Measurements from ENCODE around the gene DNAAF1. TPM values are rescaled to one million over a fixed set of nuclear protein-coding genes. Genes with fewer than 3 reads are reported as not detected.
"Not testable (repeated sequence)": the region's sequence is repeated elsewhere in the genome, so short reads cannot be mapped to it uniquely, and the experiment has no call there.

Gene DNAAF1
- total RNA-seq, 1 donor from 2014 or later: not detected

DNA sequence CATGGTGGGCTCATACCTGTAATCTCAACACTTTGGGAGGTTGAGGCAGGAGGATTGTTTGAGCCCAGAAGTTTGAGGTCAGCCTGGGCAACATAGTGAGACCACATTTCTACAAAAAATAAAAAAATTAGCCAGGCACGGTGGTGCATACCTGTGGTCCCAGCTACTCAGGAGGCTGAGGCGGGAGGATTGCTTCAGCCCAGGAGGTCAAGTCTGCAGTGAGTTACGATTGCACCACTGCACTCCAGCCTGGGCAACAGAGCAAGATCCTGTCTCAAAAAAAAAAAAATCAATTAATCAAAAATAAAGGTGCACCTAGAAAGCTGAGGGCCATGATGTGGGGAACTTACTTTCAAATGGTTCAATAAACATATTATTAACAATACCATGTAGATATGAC is 71.0 kb downstream of the DNAAF1 start:
- not testable (repeated sequence) for H3K9me3 ChIP-seq (ENCODE audit: control insufficient read depth in 3 of 3, low read length in 3 of 3); H3K9ac ChIP-seq (ENCODE audit: low read depth in 1 of 3, low read length in 3 of 3); H3K27ac ChIP-seq (ENCODE audit: low read depth, low read length); H3K4me3 ChIP-seq (ENCODE audit: low read length in 3 of 3); H3K36me3 ChIP-seq (ENCODE audit: control insufficient read depth in 3 of 3, insufficient read depth in 3 of 3, low read length in 3 of 3); H3K27me3 ChIP-seq (ENCODE audit: control insufficient read depth in 3 of 3, insufficient read depth in 3 of 3, low read length in 3 of 3)
- H3K4me1 ChIP-seq (ENCODE audit: control insufficient read depth in 3 of 3, insufficient read depth in 3 of 3, low read length in 3 of 3): peaks cover 3 to 15% (median 9%) of the 10 kb centered on the region in 3 donors

DNA sequence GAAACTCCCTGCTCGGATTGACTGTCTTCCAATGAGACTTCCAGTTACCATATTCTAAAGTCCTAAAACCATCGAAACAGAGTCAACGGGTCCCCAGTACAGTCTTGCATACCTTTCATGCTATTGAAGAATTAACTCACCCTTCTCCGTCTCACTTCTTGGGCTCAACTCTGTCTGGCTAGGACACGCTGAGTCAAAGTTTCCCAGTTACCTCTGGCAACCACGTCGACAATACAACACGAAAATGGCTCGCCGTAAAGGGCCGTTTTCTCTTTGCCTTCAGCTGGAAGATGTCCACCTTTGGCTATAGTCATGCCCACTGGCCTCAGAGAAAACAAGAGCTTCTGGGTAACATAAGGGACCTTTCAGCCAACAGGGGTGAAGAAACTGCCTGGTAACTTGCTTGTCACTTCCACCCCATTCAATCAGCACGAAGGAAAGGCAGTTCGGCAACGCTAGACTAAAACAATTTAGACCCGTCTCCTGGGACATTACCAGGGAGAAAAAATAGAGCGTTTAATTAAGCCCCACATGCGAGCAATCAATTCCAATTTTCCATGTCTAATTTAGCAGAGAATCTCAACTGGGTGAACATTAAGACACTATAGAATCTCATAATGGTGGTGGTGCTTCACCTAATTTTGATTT is 73.2 kb downstream of the DNAAF1 start:
- Histone ChIP-seq H3K4me3 (ENCODE audit: low read length in 3 of 3) (no peak overlapping the region), H3K9me3 (ENCODE audit: control insufficient read depth in 3 of 3, low read length in 3 of 3) (no peaks in the 10 kb centered on the region), H3K9ac (ENCODE audit: low read depth in 1 of 3, low read length in 3 of 3) (no peak overlapping the region), H3K36me3 (ENCODE audit: control insufficient read depth in 3 of 3, insufficient read depth in 3 of 3, low read length in 3 of 3) (no peaks in the 10 kb centered on the region), H3K4me1 (ENCODE audit: control insufficient read depth in 3 of 3, insufficient read depth in 3 of 3, low read length in 3 of 3) (peaks cover 3 to 15% (median 9%) of the 10 kb centered on the region in 3 donors), H3K27me3 (ENCODE audit: control insufficient read depth in 3 of 3, insufficient read depth in 3 of 3, low read length in 3 of 3) (no peaks in the 10 kb centered on the region), H3K27ac (ENCODE audit: low read depth, low read length) (no peak overlapping the region)

DNA sequence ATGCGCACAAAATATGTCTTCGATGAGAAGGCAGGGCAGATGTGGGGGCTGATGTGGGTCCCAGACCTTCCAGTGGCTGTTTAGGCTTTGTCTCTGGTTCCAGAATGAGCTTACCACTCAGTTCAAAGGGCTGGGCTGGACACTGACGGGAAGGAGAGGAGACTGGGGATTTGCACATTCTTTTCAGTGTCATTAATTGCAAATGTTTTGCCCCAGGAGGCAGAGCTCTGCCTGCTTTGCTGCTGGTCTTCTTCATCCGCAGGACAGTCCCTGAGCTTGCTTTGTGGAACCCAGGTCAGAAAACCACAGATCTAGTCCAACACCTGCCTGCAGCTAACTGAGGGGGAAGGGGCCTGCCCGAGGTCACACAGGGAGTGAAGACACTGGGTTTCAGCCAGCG is 73.8 kb downstream of the DNAAF1 start:
- H3K36me3 ChIP-seq (ENCODE audit: control insufficient read depth in 3 of 3, insufficient read depth in 3 of 3, low read length in 3 of 3): no peaks in the 10 kb centered on the region
- H3K4me1 ChIP-seq (ENCODE audit: control insufficient read depth in 3 of 3, insufficient read depth in 3 of 3, low read length in 3 of 3): peaks cover 3 to 14% (median 9%) of the 10 kb centered on the region in 3 donors
- H3K27me3 ChIP-seq (ENCODE audit: control insufficient read depth in 3 of 3, insufficient read depth in 3 of 3, low read length in 3 of 3): no peaks in the 10 kb centered on the region
- no peak overlapping the region for H3K9ac ChIP-seq (ENCODE audit: low read depth in 1 of 3, low read length in 3 of 3)
- no peak overlapping the region for H3K4me3 ChIP-seq (ENCODE audit: low read length in 3 of 3)
- H3K9me3 ChIP-seq (ENCODE audit: control insufficient read depth in 3 of 3, low read length in 3 of 3): no peaks in the 10 kb centered on the region
- no peak overlapping the region for H3K27ac ChIP-seq (ENCODE audit: low read depth, low read length)

- Histone ChIP-seq H3K4me3 (ENCODE audit: low read length in 3 of 3) (no peak overlapping the region), H3K27me3 (ENCODE audit: control insufficient read depth in 3 of 3, insufficient read depth in 3 of 3, low read length in 3 of 3) (no peaks in the 10 kb centered on the region), H3K9ac (ENCODE audit: low read depth in 1 of 3, low read length in 3 of 3) (no peak overlapping the region), H3K4me1 (ENCODE audit: control insufficient read depth in 3 of 3, insufficient read depth in 3 of 3, low read length in 3 of 3) (no peaks in the 10 kb centered on the region), H3K27ac (ENCODE audit: low read depth, low read length) (no peak overlapping the region), H3K9me3 (ENCODE audit: control insufficient read depth in 3 of 3, low read length in 3 of 3) (no peaks in the 10 kb centered on the region), H3K36me3 (ENCODE audit: control insufficient read depth in 3 of 3, insufficient read depth in 3 of 3, low read length in 3 of 3) (no peaks in the 10 kb centered on the region)
These were observed 75.7 kb downstream of the DNAAF1 start for GRCh38 chr16:84220851-84221250.

DNA sequence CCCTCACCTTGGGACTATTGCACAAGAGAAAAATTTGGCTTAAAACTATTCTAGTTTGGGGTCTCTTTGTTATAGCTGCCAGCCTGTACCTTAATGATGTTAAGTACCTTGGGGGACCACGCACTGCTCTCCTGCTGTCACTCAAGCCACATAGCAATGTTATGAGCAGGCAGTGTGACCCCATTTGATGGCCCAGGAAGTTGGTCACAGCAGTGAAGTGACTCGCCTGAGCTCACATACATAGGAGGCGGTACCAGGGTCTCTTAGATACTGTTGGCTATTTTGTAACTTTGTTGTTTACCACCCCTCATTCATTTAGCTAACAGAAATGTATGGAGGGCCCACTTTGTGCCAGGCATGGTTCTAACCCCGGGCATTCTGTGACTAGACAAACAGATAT is 78.3 kb downstream of the DNAAF1 start:
- Histone ChIP-seq H3K27me3 (ENCODE audit: control insufficient read depth in 3 of 3, insufficient read depth in 3 of 3, low read length in 3 of 3) (no peaks in the 10 kb centered on the region), H3K4me3 (ENCODE audit: low read length in 3 of 3) (no peak overlapping the region), H3K4me1 (ENCODE audit: control insufficient read depth in 3 of 3, insufficient read depth in 3 of 3, low read length in 3 of 3) (peaks cover 6 to 7% (median 7%) of the 10 kb centered on the region in 3 donors), H3K27ac (ENCODE audit: low read depth, low read length) (no peak overlapping the region), H3K9me3 (ENCODE audit: control insufficient read depth in 3 of 3, low read length in 3 of 3) (no peaks in the 10 kb centered on the region), H3K36me3 (ENCODE audit: control insufficient read depth in 3 of 3, insufficient read depth in 3 of 3, low read length in 3 of 3) (no peaks in the 10 kb centered on the region), H3K9ac (ENCODE audit: low read depth in 1 of 3, low read length in 3 of 3) (no peak overlapping the region)

- Histone ChIP-seq H3K27me3 (ENCODE audit: control insufficient read depth in 3 of 3, insufficient read depth in 3 of 3, low read length in 3 of 3) (no peaks in the 10 kb centered on the region), H3K27ac (ENCODE audit: low read depth, low read length) (no peak overlapping the region), H3K9me3 (ENCODE audit: control insufficient read depth in 3 of 3, low read length in 3 of 3) (no peaks in the 10 kb centered on the region), H3K36me3 (ENCODE audit: control insufficient read depth in 3 of 3, insufficient read depth in 3 of 3, low read length in 3 of 3) (no peaks in the 10 kb centered on the region), H3K4me3 (ENCODE audit: low read length in 3 of 3) (no peak overlapping the region), H3K9ac (ENCODE audit: low read depth in 1 of 3, low read length in 3 of 3) (no peak overlapping the region), H3K4me1 (ENCODE audit: control insufficient read depth in 3 of 3, insufficient read depth in 3 of 3, low read length in 3 of 3) (peaks cover 7 to 10% (median 10%) of the 10 kb centered on the region in 3 donors)
These were observed 79.4 kb downstream of the DNAAF1 start for GRCh38 chr16:84224554-84224953.

- no peak overlapping the region for H3K4me3 ChIP-seq (ENCODE audit: low read length in 3 of 3)
- H3K9ac ChIP-seq (ENCODE audit: low read depth in 1 of 3, low read length in 3 of 3): no peak overlapping the region
- peaks cover 7 to 10% (median 10%) of the 10 kb centered on the region in 3 donors for H3K4me1 ChIP-seq (ENCODE audit: control insufficient read depth in 3 of 3, insufficient read depth in 3 of 3, low read length in 3 of 3)
- H3K27me3 ChIP-seq (ENCODE audit: control insufficient read depth in 3 of 3, insufficient read depth in 3 of 3, low read length in 3 of 3): no peaks in the 10 kb centered on the region
- H3K27ac ChIP-seq (ENCODE audit: low read depth, low read length): no peak overlapping the region
- H3K9me3 ChIP-seq (ENCODE audit: control insufficient read depth in 3 of 3, low read length in 3 of 3): no peaks in the 10 kb centered on the region
- no peaks in the 10 kb centered on the region for H3K36me3 ChIP-seq (ENCODE audit: control insufficient read depth in 3 of 3, insufficient read depth in 3 of 3, low read length in 3 of 3)
These were observed 80.0 kb downstream of the DNAAF1 start for GRCh38 chr16:84225126-84225525.

DNA sequence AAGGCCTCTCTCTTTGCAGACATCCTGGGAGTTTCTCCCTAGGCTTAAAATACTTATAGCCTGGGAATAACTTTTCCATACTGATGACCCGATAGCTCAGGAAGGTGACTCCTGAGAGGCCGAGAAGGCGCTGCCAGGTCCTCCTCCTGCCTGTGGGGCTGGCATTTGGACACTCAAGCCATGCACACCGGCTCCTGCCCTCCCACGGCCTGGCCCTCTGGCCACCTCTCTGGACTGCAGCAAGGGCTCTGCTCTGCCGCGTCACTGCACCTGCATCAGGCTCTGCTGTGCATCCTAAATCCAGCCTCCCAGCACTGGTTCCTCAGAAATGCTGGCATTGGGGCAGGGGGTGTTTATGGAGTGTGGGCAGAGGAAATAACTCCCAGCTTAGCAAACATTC is 80.5 kb downstream of the DNAAF1 start:
- no peak overlapping the region for H3K9ac ChIP-seq (ENCODE audit: low read depth in 1 of 3, low read length in 3 of 3)
- no peak overlapping the region for H3K27ac ChIP-seq (ENCODE audit: low read depth, low read length)
- no peaks in the 10 kb centered on the region for H3K9me3 ChIP-seq (ENCODE audit: control insufficient read depth in 3 of 3, low read length in 3 of 3)
- H3K27me3 ChIP-seq (ENCODE audit: control insufficient read depth in 3 of 3, insufficient read depth in 3 of 3, low read length in 3 of 3): no peaks in the 10 kb centered on the region
- no peaks in the 10 kb centered on the region for H3K36me3 ChIP-seq (ENCODE audit: control insufficient read depth in 3 of 3, insufficient read depth in 3 of 3, low read length in 3 of 3)
- H3K4me3 ChIP-seq (ENCODE audit: low read length in 3 of 3): no peak overlapping the region
- peaks cover 7 to 10% (median 10%) of the 10 kb centered on the region in 3 donors for H3K4me1 ChIP-seq (ENCODE audit: control insufficient read depth in 3 of 3, insufficient read depth in 3 of 3, low read length in 3 of 3)

- H3K4me3 ChIP-seq (ENCODE audit: low read length in 3 of 3): no peak overlapping the region
- H3K27me3 ChIP-seq (ENCODE audit: control insufficient read depth in 3 of 3, insufficient read depth in 3 of 3, low read length in 3 of 3): no peaks in the 10 kb centered on the region
- no peaks in the 10 kb centered on the region for H3K9me3 ChIP-seq (ENCODE audit: control insufficient read depth in 3 of 3, low read length in 3 of 3)
- H3K9ac ChIP-seq (ENCODE audit: low read depth in 1 of 3, low read length in 3 of 3): no peak overlapping the region
- peaks cover 7 to 10% (median 10%) of the 10 kb centered on the region in 3 donors for H3K4me1 ChIP-seq (ENCODE audit: control insufficient read depth in 3 of 3, insufficient read depth in 3 of 3, low read length in 3 of 3)
- H3K27ac ChIP-seq (ENCODE audit: low read depth, low read length): no peak overlapping the region
- no peaks in the 10 kb centered on the region for H3K36me3 ChIP-seq (ENCODE audit: control insufficient read depth in 3 of 3, insufficient read depth in 3 of 3, low read length in 3 of 3)
These were observed 80.9 kb downstream of the DNAAF1 start for GRCh38 chr16:84226026-84226425.
